ENCODE results near the gene PGF.
A peak's percentile ranks its signal among the peaks of the same experiment; 100 is the strongest.
"Not testable (repeated sequence)": the region's sequence is repeated elsewhere in the genome, so short reads cannot be mapped to it uniquely, and the experiment has no call there.

PGF gene

DNA sequence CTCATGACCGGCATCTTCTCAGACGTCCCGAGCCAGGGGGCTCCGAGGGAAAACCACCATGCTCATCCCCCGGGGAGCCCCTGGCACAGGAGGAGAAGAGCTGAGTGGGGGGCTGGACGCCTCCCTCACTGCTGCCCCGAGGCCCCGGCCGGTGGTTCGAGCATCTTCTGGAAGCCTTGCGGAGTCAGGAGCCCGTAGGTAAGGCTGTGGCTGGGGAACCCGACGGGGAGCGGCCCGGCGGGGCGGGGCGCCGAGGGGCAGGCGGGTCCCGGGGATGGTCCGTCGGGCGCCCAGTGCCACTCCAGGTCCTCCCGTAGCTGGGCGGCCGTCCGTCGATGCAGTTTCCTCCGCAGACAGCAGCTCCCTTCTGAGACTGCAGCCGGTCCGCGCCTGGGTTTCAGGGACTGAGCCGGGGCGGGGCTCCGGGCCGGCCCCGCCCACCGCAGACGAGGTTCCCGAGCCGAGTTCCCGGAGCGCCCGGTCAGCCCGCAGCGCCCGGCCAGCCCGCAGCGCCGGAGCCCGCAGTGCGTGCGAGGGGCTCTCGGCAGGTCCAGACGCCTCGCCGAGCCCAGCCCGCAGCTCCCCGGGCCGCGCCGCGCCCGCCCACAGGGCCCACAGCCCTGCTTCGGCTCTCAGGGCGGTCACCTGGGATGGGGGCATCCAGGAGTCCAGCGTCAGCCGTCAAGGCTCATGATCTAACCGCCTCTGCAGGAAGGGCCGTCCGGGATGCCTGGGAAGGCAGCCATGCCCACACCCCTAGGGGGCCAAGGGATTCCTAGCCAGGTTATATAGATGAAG, at the start of gene PGF:
Gene PGF (minus strand): TSS at position 369 of the 798 bp plus-strand sequence. CDS start 355 bp downstream, at position 14.
- no peak for DNase-seq (ENCODE audit: low read depth)

DNA sequence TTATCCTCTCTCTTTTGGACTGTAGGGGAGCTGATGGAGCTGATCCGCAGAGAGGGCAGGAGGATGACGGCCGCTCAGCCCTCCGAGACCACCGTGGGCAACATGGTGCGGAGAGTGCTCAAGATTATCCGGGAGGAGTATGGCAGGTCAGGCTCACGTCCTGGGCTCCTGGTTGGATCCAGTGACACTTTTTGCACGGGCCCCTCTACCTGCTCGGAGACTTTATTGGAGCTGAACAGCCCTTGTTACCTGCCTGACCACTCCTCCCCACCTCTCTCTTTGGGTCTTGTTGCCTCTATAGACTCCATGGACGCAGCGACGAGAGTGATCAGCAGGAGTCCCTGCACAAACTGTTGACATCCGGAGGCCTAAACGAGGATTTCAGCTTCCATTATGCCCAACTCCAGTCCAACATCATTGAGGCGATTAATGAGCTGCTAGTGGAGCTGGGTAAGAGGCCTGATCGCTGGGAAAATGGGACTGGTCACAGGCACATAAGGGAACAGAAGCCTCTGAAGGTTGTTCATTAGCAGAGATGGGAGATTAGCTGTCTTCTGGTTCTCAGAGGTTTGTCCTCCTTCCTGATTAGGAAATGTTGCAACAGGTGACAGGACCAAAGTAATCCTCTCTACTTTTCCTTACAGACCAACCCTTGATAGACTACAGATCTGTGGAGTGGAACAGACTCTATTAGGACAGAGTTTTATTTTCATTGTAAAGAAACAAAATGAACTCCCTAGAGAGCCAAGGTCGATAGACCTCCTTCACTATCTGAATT, 48.0 kb upstream of the PGF start:
- DNase-seq (ENCODE audit: low read depth): no peak

DNA sequence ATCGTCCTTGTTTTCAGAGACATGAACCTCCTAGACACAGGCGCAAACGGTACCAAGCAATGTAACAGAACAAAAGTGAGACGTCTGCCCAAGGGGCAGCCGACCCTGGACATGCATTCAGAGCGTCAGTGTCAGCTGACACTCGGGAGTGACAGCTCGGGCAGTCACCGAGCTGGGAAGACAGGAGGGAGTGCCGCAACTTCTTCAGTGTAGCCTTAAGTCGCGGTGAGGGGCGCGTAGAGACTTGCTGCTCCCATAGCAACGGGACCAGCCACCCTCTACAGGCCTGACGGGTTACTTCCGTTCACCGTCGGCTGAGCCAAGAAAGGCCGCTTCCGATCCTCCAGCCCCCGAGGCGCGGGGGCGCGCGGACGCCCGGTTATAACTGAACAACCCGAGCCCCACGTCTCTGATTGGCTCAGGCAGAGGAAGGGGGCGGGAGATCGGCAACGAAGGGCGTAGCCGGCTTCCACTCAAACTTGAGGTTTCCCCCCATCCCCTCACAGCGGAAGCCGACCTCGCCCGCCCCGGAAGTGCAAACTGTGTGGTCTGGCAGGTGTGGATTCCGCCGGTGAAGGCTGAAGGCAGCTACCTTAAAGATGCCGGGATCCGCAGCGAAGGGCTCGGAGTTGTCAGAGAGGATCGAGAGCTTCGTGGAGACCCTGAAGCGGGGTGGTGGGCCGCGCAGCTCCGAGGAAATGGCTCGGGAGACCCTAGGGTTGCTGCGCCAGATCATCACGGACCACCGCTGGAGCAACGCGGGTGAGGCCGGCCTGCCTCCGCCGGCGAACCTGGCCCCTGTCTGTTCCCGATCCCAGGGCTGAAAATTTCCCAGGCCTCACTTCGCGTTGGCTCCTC, 47.2 kb upstream of the PGF start, which contains the start of gene EIF2B2:
Gene EIF2B2 (plus strand): TSS at position 530 of the 858 bp plus-strand sequence. CDS start 70 bp downstream, at position 600.
- peak; percentile 98 for DNase-seq (ENCODE audit: low read depth)

DNA sequence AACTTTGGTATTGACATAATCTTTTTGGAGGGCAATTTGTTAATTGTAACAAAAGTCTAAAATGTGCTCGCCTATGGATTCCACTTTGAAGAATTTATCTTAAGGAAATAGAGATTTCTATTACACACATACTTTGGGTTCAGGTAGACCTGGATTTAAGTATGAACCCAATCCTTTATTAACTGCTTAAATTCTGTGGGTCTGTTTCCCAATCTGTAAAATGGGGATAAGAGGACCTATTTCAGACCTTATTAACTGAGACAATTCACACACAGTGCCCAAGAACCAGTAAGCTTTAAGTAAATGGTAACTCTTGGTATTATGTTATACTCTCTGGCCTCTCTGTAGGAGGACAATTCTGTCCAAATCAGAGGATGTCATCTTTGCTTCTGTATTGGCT, 46.5 kb upstream of the PGF start:
- no peak for DNase-seq (ENCODE audit: low read depth)

DNA sequence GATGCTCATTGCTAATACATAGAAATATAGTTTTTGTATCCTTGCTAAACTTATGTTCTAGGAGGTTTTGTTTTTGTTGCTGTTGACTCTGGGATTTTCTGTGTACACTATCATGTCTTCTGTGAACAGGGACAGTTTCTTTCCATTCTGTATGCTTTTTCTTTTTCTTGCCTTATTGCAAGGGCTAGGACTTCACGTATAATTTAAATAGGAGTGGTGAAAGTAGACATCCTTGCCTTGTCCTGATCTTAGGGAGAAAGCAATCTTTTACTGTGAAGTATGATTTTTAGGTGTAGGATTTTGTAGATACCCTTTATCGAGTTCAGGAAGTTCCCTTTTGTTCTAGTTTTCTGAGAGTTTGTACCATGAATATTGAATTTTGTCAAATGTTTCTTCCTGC, 45.9 kb upstream of the PGF start:
- DNase-seq (ENCODE audit: low read depth): no peak

DNA sequence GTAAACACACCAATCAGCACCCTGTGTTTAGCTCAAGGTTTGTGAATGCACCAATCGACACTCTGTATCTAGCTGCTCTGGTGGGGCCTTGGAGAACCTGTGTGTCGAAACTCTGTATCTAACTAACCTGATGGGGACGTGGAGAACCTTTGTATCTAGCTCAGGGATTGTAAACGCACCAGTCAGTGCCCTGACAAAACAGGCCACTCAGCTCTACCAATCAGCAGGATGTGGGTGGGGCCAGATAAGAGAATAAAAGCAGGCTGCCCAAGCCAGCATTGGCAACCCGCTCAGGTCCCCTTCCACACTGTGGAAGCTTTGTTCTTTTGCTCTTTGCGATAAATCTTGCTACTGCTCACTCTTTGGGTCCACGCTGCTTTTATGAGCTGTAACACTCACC, 40.4 kb upstream of the PGF start:
- DNase-seq (ENCODE audit: low read depth): not testable (repeated sequence)

DNA sequence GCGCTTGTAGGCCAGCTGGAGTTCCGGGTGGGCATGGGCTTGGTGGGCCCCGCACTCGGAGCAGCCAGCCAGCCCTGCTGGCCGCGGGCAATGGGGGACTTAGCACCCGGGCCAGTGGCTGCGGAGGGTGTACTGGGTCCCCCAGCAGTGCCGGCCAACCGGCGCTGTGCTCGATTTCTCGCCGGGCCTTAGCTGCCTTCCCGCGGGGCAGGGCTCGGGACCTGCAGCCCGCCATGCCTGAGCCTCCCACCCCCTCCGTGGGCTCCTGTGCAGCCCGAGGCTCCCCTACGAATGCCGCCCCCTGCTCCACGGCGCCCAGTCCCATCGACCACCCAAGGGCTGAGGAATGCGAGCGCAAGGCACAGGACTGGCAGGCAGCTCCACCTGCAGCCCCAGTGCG, 38.8 kb upstream of the PGF start:
- not testable (repeated sequence) for DNase-seq (ENCODE audit: low read depth)

DNA sequence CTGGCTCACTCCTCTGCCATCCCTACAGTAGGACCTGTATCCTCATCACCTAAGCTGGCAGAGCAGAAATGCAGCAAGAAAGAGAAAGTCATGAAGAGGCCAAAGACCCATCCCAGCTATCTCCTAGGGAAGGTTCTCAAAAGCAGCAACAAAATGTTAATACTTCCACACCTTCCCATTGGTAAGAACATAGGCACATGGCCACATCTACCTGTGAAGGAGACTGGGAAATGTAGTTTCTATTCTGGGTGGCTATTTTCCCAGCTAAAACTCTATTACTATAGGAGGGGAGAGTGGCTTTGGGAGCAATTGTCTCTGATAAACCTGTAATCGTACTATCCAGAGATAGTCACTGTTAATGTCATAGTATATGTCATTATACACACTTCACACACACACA, 33.6 kb upstream of the PGF start:
- no peak for DNase-seq (ENCODE audit: low read depth)

DNA sequence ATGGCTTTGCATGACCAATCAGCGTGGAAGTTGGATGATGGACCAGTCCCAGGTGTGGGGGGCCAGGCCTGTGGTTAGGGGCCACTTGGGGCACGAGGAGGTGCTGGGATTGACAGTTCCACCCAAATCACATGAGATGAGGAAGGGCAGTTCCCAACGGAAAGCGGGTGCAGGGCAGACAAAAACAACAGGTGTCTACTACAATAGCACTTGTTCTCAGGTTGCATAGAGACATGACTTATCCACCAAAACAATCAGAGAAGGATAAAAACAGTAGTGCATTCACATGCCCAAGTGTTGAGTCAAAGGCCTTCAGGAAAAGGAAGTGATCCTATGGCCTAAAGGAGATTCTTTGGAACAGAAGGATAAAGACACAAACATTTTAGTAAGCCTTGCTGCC, 32.7 kb upstream of the PGF start:
- DNase-seq (ENCODE audit: low read depth): no peak

DNA sequence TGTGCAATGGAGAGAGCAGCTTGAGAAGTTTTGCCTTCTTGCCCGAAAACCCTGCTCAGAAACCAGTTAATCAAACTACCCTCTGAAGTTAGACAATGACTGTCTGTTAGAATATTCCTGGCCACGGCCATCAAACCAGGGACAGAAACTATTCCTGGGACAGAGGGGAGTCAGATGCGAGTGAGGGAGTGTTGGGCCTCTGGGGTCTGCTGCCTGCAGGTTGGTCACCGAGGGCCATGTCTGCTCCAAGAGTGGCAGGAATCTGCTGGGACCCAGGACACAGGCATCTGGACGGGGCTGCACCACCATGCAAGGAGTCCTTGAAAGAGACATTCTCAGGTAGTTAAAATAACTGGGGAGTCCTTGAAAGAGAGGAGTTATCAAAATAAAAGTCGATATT, 30.4 kb upstream of the PGF start:
- DNase-seq (ENCODE audit: low read depth): no peak

DNA sequence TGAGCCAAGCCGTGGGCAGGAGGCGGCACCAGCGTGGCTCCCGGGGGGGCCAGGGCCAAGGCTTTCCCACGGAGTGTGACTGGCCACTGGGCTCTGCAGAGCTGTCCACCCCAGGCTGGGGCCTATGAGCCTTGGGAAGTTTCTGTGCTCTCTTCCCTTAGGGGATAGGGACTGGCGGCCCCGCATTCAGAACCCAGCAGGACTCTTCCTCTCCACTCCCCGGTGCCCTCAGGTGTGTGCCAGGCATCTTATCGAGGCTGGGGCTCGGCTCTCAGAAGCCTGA, 29.6 kb upstream of the PGF start:
- no peak for DNase-seq (ENCODE audit: low read depth)

DNA sequence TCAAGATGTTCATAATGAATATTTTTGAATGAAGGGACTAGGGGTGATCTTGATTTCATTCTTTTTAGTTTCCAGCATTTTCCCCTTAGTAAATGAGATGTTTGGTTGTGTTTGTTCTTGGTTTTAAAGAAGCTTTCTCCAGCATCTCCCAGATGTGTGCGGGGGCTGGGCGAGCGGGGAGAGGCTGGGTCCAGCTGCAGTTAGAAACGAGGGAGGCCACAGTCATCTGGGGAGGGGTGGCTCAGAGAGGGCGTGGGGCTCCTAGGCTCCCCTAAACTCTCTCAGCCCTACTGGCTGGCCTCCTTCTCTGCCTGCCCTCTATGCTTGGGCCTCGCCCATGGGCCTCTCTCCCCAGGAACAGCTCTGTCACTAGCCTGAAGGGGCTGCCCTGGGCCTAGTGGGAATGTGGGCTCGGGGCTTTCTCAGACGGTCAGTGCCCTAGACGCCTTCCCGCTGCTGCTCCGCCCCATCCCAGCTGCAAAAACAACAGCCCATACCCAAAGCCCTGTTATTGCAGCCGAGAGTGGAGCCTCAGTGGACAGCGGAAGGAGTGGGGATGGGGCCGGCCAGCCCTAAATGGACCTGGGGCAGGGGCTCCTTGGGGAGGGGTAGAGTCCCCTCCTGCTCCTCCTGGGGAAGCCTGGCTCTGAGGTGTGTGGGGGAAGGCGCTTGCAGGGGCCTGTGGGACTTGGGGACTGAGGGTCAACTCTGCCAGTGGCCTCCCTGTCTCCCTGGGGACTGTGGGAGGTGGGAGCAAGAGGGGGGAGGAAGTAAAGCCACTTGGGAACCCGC, 29.0 kb upstream of the PGF start:
- DNase-seq (ENCODE audit: low read depth): no peak

DNA sequence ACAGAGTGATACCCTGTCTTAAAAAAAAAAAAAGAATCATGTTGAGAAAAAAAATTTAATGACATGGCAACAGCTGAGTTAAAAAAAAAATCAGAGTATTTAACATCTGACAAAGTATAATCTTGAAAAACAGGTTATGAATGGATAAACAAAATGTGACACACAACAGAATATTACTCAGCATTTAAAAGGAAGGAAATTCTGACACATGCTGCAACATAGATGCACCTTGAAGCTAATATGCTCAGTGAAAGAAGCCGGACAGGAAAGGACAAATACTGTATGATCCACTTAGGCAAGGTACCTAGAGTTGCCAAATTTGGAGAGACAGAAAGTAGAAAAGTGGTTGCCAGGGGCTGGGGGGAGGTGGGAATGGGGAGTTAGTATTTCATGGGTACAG, 27.9 kb upstream of the PGF start:
- no peak for DNase-seq (ENCODE audit: low read depth)

DNA sequence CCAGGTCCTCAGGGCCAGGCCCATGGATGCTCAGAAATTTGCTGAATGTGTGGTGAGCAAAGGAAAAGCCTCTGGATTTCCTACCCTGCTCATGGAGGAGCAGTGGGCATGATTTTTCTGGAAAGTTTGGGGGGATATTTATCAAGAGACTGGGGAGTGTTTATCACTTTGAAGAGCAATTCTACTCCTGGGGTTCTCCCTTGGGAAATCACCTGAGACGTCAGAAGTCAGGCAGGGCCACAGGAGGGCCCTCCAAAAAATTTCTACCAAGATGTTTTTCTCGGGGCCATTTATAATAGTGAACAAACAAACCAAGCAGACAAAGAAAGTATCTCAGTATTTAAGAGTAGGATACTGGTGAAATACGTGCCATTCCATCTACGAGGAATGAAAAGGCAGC, 27.3 kb upstream of the PGF start:
- no peak for DNase-seq (ENCODE audit: low read depth)

DNA sequence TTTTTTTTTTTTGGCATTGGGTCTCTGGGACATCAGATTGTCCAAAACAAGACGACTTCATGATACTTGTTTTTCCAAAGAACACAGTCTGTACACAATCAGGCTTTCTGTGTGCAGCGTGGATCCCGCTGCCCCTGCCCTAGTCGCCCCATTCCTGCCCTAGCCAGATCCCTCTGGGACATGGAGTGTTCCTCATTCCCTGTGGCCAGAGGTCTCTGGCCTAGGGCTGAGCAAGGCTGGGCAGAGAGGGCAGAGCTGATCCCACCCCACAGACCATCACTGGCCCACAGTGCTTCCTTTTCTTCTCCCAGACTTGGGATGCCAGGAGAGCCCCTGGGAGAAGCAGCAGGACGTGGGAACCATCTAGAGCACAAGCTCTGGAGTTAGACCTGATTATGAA, 26.4 kb upstream of the PGF start:
- no peak for DNase-seq (ENCODE audit: low read depth)

DNA sequence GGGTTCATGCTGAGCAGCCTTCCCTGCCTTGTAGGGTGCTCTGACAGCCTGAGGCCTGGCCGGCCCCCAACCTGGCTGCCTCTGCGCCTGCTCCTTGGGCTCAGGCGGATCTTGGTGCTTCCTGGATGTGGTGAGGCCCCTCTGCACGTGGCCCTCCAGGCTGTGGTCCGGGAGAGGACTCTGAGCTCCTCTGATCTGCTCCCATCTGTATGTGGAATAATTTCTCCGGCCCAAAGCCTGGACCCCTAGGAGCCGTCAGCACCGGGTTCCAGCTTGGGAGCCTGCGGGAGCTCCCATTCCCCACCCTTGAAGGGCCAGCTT, 26.0 kb upstream of the PGF start:
- DNase-seq (ENCODE audit: low read depth): no peak

DNA sequence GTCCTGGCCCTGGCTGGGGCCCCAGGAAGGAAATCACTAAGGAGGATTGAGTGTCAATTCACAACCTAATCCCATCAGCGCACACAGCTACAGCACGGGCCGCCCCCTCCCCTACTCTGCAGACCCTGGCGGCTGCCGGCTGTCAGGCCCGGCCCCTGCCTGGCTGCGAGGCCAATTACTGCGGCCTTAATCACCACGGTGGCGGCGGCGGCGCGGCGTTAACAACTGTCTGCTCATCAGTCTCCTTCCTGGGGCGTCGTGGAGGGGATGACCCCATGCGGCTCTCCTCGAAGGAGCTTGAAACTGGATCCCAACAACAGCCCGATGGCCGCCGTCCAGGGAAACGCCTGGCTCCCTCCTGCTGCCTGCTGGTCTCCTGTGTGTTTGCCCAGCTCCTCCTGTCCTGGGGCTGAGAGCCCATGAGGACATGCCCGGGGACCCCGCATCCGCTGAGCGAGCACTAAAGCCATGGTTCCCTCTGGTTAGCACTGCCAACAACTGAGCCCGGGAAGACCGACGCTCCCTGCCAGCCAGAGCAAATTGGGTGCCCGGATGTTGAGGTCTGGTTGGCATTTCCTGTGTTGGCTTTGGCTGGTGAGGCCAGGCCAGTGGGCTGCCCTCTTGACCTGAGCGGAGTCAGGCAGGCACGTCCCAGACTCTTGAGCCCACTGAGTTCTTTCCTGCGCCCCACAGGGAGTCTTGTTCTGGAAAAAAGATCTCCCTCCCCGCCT, 25.5 kb upstream of the PGF start:
- no peak for DNase-seq (ENCODE audit: low read depth)

DNA sequence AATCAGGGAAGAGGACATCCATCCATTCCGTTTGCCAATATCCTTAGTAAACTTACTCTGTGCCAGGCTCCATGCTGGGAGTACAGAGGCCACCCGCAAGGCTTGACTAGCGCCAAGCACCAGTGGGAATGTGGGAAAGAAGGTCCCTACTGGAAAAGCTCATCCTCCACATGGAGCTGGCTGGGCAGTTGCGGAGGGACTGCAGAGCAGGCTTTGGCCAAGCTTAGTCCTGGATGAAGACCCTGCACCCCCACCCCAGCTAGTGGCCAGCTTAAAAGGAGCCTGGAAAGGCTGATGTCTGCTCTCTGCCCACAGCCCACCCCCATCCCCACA, 25.0 kb upstream of the PGF start:
- no peak for DNase-seq (ENCODE audit: low read depth)

DNA sequence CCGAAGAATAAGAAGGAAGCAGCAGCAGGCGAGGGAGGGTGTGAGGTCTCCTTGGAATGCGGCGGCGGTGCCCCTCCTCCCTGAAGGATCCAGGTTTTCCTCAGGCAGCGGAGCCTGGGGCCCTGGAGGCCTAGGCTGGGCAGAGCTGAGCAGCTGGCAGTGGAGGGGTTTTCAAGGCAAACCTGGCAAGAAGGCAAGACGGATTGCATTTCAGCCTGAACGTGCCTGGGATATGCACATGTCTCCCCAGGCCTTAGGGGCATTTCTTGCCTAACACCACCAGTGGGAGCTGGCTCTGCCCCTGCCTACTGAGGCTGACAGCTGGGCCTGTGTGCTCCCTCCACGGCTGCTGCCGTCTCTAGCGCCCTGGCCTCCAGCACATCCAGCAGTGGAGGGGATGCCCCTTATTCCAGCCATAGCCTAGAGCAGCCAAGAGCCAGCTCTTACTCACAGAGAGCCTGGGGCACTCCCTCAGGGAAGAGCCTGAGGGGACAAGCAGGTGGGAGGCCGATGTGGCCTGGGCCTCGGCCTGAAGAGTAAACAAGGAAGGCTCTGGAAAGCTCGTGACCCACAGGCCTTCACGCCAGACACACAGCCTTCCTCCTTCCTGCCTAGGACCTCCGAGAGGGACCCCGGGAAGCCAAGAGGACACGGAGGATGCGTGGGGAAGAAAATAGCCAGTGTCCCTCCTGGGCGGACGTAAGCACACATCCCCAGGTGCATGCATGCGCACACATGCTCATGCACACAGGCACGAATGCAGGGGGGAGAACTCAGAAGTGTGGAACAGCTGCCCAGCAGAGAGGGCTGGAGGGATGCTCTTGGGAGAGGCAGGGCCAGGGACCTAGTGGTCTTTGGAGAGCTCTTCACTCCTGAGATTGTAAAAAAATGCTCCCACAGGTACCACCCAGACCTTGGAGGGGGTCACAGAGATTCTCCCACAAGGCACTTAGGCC, 24.3 kb upstream of the PGF start:
- no peak for DNase-seq (ENCODE audit: low read depth)

DNA sequence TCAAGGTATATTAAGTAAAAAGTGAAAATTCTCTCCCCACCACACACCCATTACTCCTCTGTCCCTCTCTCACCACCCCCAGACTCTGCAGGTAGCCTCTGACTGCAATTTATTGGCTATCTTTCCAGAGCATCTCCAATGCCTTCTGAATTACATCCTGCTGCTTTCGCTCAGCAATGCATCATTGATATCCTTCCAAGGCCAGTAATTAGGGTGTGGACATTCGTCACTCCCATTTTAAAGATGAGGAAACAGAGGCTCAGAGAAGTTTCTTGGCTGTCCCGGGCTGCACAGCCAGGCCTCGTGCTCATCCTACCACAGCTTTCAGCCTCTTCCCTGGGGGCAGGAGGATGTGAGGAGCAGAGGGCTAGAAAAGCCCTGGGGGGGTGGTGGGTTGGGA, 23.6 kb upstream of the PGF start:
- no peak for DNase-seq (ENCODE audit: low read depth)

Data from stimulated activated CD8-positive, alpha-beta memory T cell treated with anti-CD3 and anti-CD28 coated beads, Interleukin-12 subunit alpha, Interleukin-12 subunit beta, amount 100 ng/mL, for 1 hour (primary cell).